Common myeloid progenitor, CD34-positive (primary cell): Measurements from ENCODE around the gene N4BP2L1.
A peak's percentile ranks its signal among the peaks of the same experiment; 100 is the strongest.

Source experiments
- CTCF ChIA-PET: fragments of 350-600 bp; sonication (Branson Sonifier 250); formaldehyde crosslinking; loops from one replicate; lab custom pipeline; 2021; ENCODE audit warnings: antibody characterized with exemption; lab: Charles Lee
- POLR2A ChIA-PET: fragments of 350-600 bp; sonication (Branson Sonifier 250); formaldehyde crosslinking; loops from one replicate; lab custom pipeline; 2021; ENCODE audit warnings: antibody characterized with exemption; lab: Charles Lee
- DNase-seq, 3 donors: peaks; one replicate each; pipeline versions ENCODE4 v3.0.0 to v3.0.0-alpha.2; 2013
- H3K27ac ChIP-seq, 2 experiments: 1 replicate in 1 of 2; 2 replicates in 1 of 2; pipeline ENCODE4 v1.7.0; 2013; ENCODE audit warnings: inconsistent platforms in 2 of 2, low read length in 2 of 2, mild to moderate bottlenecking in 2 of 2, low read depth in 1 of 2, moderate library complexity in 1 of 2; ENCODE audit not compliant: severe bottlenecking in 2 of 2, insufficient read depth in 1 of 2, poor library complexity in 1 of 2
- H3K27me3 ChIP-seq, 5 experiments: replicated peaks in 2 of 5; 1 replicate in 3 of 5; 2 replicates in 2 of 5; pipeline versions ENCODE4 v1.6.1 to v1.7.0; 2013; ENCODE audit warnings: low read length in 4 of 5, mild to moderate bottlenecking in 2 of 5, moderate library complexity in 2 of 5, inconsistent platforms in 1 of 5; ENCODE audit not compliant: insufficient read depth in 5 of 5, control insufficient read depth in 4 of 5
- H3K36me3 ChIP-seq, 4 experiments: 1 replicate in 2 of 4; 2 replicates in 2 of 4; pipeline versions ENCODE4 v1.6.1 to v1.7.0; 2013; ENCODE audit warnings: low read length in 3 of 4, control low read depth in 1 of 4, mild to moderate bottlenecking in 1 of 4; ENCODE audit not compliant: control insufficient read depth in 4 of 4, insufficient read depth in 4 of 4
- H3K4me1 ChIP-seq, 4 experiments: 1 replicate in 3 of 4; 2 replicates in 1 of 4; pipeline versions ENCODE4 v1.6.1 to v1.7.1; 2013; ENCODE audit warnings: low read length in 3 of 4, mild to moderate bottlenecking in 3 of 4, control low read depth in 1 of 4, inconsistent platforms in 1 of 4, moderate library complexity in 1 of 4; ENCODE audit not compliant: control insufficient read depth in 4 of 4, insufficient read depth in 4 of 4; ENCODE audit errors: control extremely low read depth in 1 of 4
- H3K4me3 ChIP-seq, 7 experiments: 1 replicate in 4 of 7; 2 replicates in 3 of 7; pipeline versions ENCODE4 v1.5.1 to v1.7.0; 2013; ENCODE audit warnings: mild to moderate bottlenecking in 7 of 7, low read length in 6 of 7, moderate library complexity in 6 of 7, inconsistent platforms in 2 of 7, low read depth in 2 of 7, control low read depth in 1 of 7; ENCODE audit not compliant: insufficient read depth in 4 of 7, control insufficient read depth in 1 of 7; ENCODE audit errors: extremely low read depth in 1 of 7
- H3K9me3 ChIP-seq, 5 experiments: 1 replicate in 4 of 5; 2 replicates in 1 of 5; pipeline versions ENCODE4 v1.6.1 to v1.7.1; 2013; ENCODE audit warnings: low read length in 4 of 5, mild to moderate bottlenecking in 2 of 5, inconsistent platforms in 1 of 5, low read depth in 1 of 5, moderate library complexity in 1 of 5; ENCODE audit not compliant: control insufficient read depth in 4 of 5, insufficient read depth in 2 of 5; ENCODE audit errors: control extremely low read depth in 1 of 5
- WGBS: methylation state at CpG from one replicate; pipeline ENCODE4 v1.1.5; 2013; ENCODE audit not compliant: insufficient coverage; 5-methylcytosine and 5-hydroxymethylcytosine counted together

The N4BP2L1 gene

DNA sequence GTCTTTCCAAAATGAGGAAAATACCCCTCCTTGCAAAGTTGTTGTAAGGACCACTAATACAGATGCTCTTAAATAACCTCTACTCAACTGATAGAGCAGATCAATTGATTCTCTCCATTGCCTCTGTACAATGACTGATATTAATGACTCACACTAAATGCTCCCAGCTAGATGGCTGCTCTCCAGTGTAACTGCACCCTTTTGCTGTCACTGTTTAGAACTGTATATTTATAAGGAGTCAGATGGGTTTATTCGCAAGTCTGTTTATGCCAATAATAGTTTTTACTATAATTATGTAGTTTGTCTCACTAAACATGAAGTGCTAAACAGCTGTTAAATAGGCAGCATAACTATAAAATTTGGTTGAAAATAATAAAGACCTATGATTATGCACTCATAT is 21.0 kb upstream of the N4BP2L1 start:
- H3K36me3 ChIP-seq, result no peaks in the 10 kb centered on the region
- H3K9me3 ChIP-seq, result peaks cover 0 to 17% (median 0%) of the 10 kb centered on the region in 5 experiments
- DNase-seq, result no peak
- no peak overlapping the region for H3K4me3 ChIP-seq
- no CpG with 5 or more reads among the region's 1 CpG for whole genome bisulfite sequencing
- H3K27me3 ChIP-seq, result no peaks in the 10 kb centered on the region
- H3K27ac ChIP-seq, result no peak overlapping the region
- peaks cover 0 to 4% (median 0%) of the 10 kb centered on the region in 4 experiments for H3K4me1 ChIP-seq
- ChIA-PET POLR2A (no interaction called here), CTCF (interaction anchor here (1.7 kb wide), 1 partner anchor 10 kb away, joined by 5 read pairs; no protein-coding TSS in a partner anchor)

- H3K36me3 ChIP-seq, result no peaks in the 10 kb centered on the region
- H3K9me3 ChIP-seq, result peaks cover 0 to 10% (median 0%) of the 10 kb centered on the region in 5 experiments
- no peaks in the 10 kb centered on the region for H3K27me3 ChIP-seq
- H3K4me3 ChIP-seq, result no peak overlapping the region
- POLR2A ChIA-PET, result interaction anchor here (0.5 to 0.8 kb wide), 2 partner anchors 9 to 287 kb away, joined by 4 read pairs; no protein-coding TSS in a partner anchor
- peaks cover 0 to 4% (median 0%) of the 10 kb centered on the region in 4 experiments for H3K4me1 ChIP-seq
- no peak overlapping the region for H3K27ac ChIP-seq
- DNase-seq, result no peak
- CTCF ChIA-PET, result no interaction called here
Measured at GRCh38 chr13:32447894-32448623, 20.1 kb upstream of the N4BP2L1 start.

DNA sequence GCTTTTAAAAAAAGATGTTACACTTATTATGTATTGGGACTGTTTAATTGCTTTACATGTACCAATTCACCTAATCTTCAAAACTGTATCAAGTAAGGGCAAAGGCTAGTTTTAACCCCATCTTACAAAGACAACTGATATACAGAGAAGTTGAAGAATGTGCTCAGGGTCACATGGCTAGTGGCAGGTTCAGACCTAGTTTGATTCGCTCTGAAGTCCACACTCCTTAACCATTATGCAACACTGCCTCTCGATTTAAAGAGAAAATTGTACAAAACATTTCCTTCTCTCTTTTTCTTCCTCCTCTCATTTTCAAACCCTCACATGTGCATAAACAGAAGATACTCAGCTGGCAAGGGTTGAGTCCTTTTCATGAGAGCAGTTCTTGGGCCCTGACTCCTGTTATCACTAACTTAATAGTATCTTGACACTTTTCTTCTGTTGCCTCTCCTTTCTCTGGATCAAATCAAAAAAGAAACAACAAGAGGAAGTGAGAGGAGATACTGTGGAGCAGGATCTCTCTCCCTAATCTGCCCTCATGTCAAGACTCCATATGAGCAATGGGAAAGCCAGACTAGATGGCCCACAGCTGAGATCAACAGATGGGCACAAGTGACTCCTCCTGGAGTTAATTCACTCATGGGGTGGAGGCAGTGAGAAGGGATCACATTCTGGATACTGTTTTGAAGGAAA is 19.0 kb upstream of the N4BP2L1 start:
- CTCF ChIA-PET, result no interaction called here
- H3K4me3 ChIP-seq, result no peak overlapping the region
- peaks cover 0 to 4% (median 0%) of the 10 kb centered on the region in 4 experiments for H3K4me1 ChIP-seq
- POLR2A ChIA-PET, result no interaction called here
- H3K27me3 ChIP-seq, result no peaks in the 10 kb centered on the region
- no peak overlapping the region for H3K27ac ChIP-seq
- WGBS, result no CpG with 5 or more reads among the region's 2 CpGs
- no peak for DNase-seq
- H3K36me3 ChIP-seq, result no peaks in the 10 kb centered on the region
- H3K9me3 ChIP-seq, result peaks cover 0 to 4% (median 0%) of the 10 kb centered on the region in 5 experiments

GRCh38 chr13:32446220-32446619 is 18.3 kb upstream of the N4BP2L1 start:
- H3K4me3 ChIP-seq, result no peak overlapping the region
- H3K27ac ChIP-seq, result no peak overlapping the region
- H3K27me3 ChIP-seq, result no peaks in the 10 kb centered on the region
- CTCF ChIA-PET, result interaction anchor here (1.0 to 1.7 kb wide), 3 partner anchors 7 to 20 kb away, joined by 3 to 6 read pairs (median 6); no protein-coding TSS in a partner anchor
- POLR2A ChIA-PET, result no interaction called here
- H3K9me3 ChIP-seq, result no peaks in the 10 kb centered on the region
- no peaks in the 10 kb centered on the region for H3K36me3 ChIP-seq
- no peak for DNase-seq
- 82% methylated on average over 2 of the region's 3 CpGs for WGBS
- H3K4me1 ChIP-seq, result peaks cover 0 to 4% (median 0%) of the 10 kb centered on the region in 4 experiments

DNA sequence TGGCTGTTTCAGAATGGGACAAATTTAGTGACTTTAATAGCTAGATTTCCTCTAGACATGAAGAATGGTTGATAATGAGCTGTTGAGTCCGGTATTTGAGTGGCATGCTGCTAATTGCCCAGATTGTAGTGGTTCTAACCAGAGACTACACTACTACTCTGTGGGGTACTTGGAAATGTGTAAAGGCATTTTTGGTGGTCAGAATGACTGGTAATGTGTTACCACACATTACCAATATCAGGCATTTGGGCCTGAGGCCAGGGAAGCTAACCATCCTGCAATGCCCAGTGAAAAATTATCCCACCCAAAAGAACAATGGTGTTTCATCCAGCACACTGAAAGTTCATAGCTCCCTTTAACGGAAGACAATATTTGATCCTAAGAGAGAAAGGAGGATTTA is 17.5 kb upstream of the N4BP2L1 start:
- CTCF ChIA-PET, result interaction anchor here (1.0 to 1.7 kb wide), 5 partner anchors 8 to 68 kb away, joined by 3 to 6 read pairs (median 4); no protein-coding TSS in a partner anchor
- WGBS, result 80% methylated on average over 1 of the region's 2 CpGs

GRCh38 chr13:32443111-32443510 is 15.2 kb upstream of the N4BP2L1 start:
- Histone ChIP-seq H3K4me1 (peaks cover 0 to 4% (median 0%) of the 10 kb centered on the region in 4 experiments), H3K36me3 (peaks cover 0 to under 1% (median 0%) of the 10 kb centered on the region in 4 experiments), H3K9me3 (no peaks in the 10 kb centered on the region), H3K27ac (no peak overlapping the region), H3K4me3 (no peak overlapping the region), H3K27me3 (no peaks in the 10 kb centered on the region)
- CTCF ChIA-PET, result interaction anchor here (0.8 to 2.0 kb wide), 13 partner anchors 9 to 197 kb away, joined by 3 to 13 read pairs (median 4); partner anchors contain the start of gene N4BP2L1
- WGBS, result no CpG with 5 or more reads among the region's 2 CpGs
- POLR2A ChIA-PET, result no interaction called here
- DNase-seq, result peak; percentile 61 to 77 (median 71)

More for the DNA sequence above, 17.5 kb upstream of the N4BP2L1 start:
- POLR2A ChIA-PET, result no interaction called here
- no peak overlapping the region for H3K27ac ChIP-seq
- no peaks in the 10 kb centered on the region for H3K36me3 ChIP-seq
- H3K9me3 ChIP-seq, result no peaks in the 10 kb centered on the region
- no peaks in the 10 kb centered on the region for H3K27me3 ChIP-seq
- H3K4me1 ChIP-seq, result peaks cover 0 to 4% (median 0%) of the 10 kb centered on the region in 4 experiments
- no peak for DNase-seq
- H3K4me3 ChIP-seq, result no peak overlapping the region
